GM12864 (cell line): ENCODE measurements around the gene NGB.

ENCODE experiments used
- DNase-seq: peaks from one replicate; pipeline ENCODE4 v3.0.0-alpha.2; 2011; ENCODE audit warnings: low read depth
- H3K4me3 ChIP-seq: 2 replicates; pipeline ENCODE4 v1.5.1; 2011; ENCODE audit warnings: mild to moderate bottlenecking, low read depth, low read length, control low read depth
- CTCF ChIP-seq: IDR thresholded peaks from 2 replicates; pipeline ENCODE4 v1.5.1; 2011; ENCODE audit warnings: low read depth, mild to moderate bottlenecking, moderate library complexity, low read length, control low read depth, inconsistent platforms; ENCODE audit errors: missing control alignments

Gene NGB

GRCh38 chr14:77258566-77258965 lies 12.4 kb downstream of the NGB start:
- no peak for DNase-seq
- no peak for TF ChIP-seq CTCF
- H3K4me3 ChIP-seq, result no peak overlapping the region

- no peak overlapping the region for H3K4me3 ChIP-seq
- no peak for TF ChIP-seq CTCF
- no peak for DNase-seq
Measured at GRCh38 chr14:77257700-77258099, 13.3 kb downstream of the NGB start.

GRCh38 chr14:77256694-77257093 lies 14.3 kb downstream of the NGB start:
- no peak for TF ChIP-seq CTCF
- DNase-seq, result no peak
- H3K4me3 ChIP-seq, result no peak overlapping the region

GRCh38 chr14:77253333-77254190 lies 17.4 kb downstream of the NGB start:
- no peak for TF ChIP-seq CTCF
- H3K4me3 ChIP-seq, result no peak overlapping the region
- DNase-seq, result no peak

GRCh38 chr14:77251870-77252269 lies 19.1 kb downstream of the NGB start:
- H3K4me3 ChIP-seq, result no peak overlapping the region
- DNase-seq, result no peak
- no peak for TF ChIP-seq CTCF

- DNase-seq, result no peak
- no peak for TF ChIP-seq CTCF
- H3K4me3 ChIP-seq, result no peak overlapping the region
Measured at GRCh38 chr14:77250927-77251326, 20.1 kb downstream of the NGB start.

- H3K4me3 ChIP-seq, result no peak overlapping the region
- TF ChIP-seq CTCF, result no peak
- no peak for DNase-seq
Measured at GRCh38 chr14:77249286-77249685, 21.7 kb downstream of the NGB start.
